HG03139 (cell line): ENCODE measurements around the gene FN3K.
A peak's percentile ranks its signal among the peaks of the same experiment; 100 is the strongest.
"Not testable (repeated sequence)": the region's sequence is repeated elsewhere in the genome, so short reads cannot be mapped to it uniquely, and the experiment has no call there.

Experiments
- ATAC-seq: cut with Tn5 transposase; IDR thresholded peaks from one replicate; pipeline ENCODE4 v1.9.1; 2021; ENCODE audit not compliant: unreplicated experiment

The FN3K gene

GRCh38 chr17:82736511-82737185 lies 1.2 kb downstream of the FN3K start:
- ATAC-seq, result no peak

- ATAC-seq, result no peak
Observed at GRCh38 chr17:82737967-82738877, 2.8 kb downstream of the FN3K start.

GRCh38 chr17:82740906-82741759 lies 5.7 kb downstream of the FN3K start:
- no peak for ATAC-seq

- no peak for ATAC-seq
Observed at GRCh38 chr17:82743344-82744219, 8.2 kb downstream of the FN3K start.

- ATAC-seq, result not testable (repeated sequence)
Observed at GRCh38 chr17:82744736-82745135, 9.3 kb downstream of the FN3K start.

- no peak for ATAC-seq
Observed at GRCh38 chr17:82745524-82745923, 10.1 kb downstream of the FN3K start.

GRCh38 chr17:82748756-82749155 lies 13.3 kb downstream of the FN3K start:
- ATAC-seq, result no peak

GRCh38 chr17:82750241-82750908 lies 15.0 kb downstream of the FN3K start:
- no peak for ATAC-seq

- ATAC-seq, result peak; percentile 18
Observed at GRCh38 chr17:82751171-82751570, 15.8 kb downstream of the FN3K start.

GRCh38 chr17:82751571-82752370 lies 16.4 kb downstream of the FN3K start, which contains the start of gene TBCD:
TBCD (plus strand) TSS chr17:82752065; CDS start chr17:82752194, 129 bp downstream.
- peak; percentile 61 for ATAC-seq

GRCh38 chr17:82752371-82753200 lies 17.2 kb downstream of the FN3K start:
- peak; percentile 32 for ATAC-seq

- ATAC-seq, result no peak
Observed at GRCh38 chr17:82753201-82753464, 17.7 kb downstream of the FN3K start.

GRCh38 chr17:82754297-82755208 lies 19.1 kb downstream of the FN3K start:
- no peak for ATAC-seq

GRCh38 chr17:82756166-82756565 lies 20.8 kb downstream of the FN3K start:
- ATAC-seq, result no peak

- no peak for ATAC-seq
Observed at GRCh38 chr17:82765371-82765770, 30.0 kb downstream of the FN3K start.

- no peak for ATAC-seq
Observed at GRCh38 chr17:82767041-82767754, 31.8 kb downstream of the FN3K start.

GRCh38 chr17:82769041-82769440 lies 33.6 kb downstream of the FN3K start:
- ATAC-seq, result no peak
